ENCODE data around the gene AP2A2.

Gene AP2A2

GRCh38 chr11:976431-977160 lies 50.9 kb downstream of the AP2A2 start:
- no peak for DNase-seq

- DNase-seq: peak; percentile 22 to 52
These were observed 52.4 kb downstream of the AP2A2 start for GRCh38 chr11:977830-978720.

GRCh38 chr11:978781-979180 lies 53.1 kb downstream of the AP2A2 start:
- DNase-seq: no peak

- DNase-seq: no peak
These were observed 55.0 kb downstream of the AP2A2 start for GRCh38 chr11:980438-981357.

GRCh38 chr11:981764-982163 lies 56.1 kb downstream of the AP2A2 start:
- no peak for DNase-seq

- no peak for DNase-seq
These were observed 58.9 kb downstream of the AP2A2 start for GRCh38 chr11:984546-984945.

GRCh38 chr11:985406-985805 lies 59.7 kb downstream of the AP2A2 start:
- DNase-seq: no peak

- DNase-seq: no peak
These were observed 60.2 kb downstream of the AP2A2 start for GRCh38 chr11:985848-986247.

- DNase-seq: no peak
These were observed 60.7 kb downstream of the AP2A2 start for GRCh38 chr11:986270-986951.

- no peak for DNase-seq
These were observed 61.3 kb downstream of the AP2A2 start for GRCh38 chr11:986952-987305.

GRCh38 chr11:987671-988070 lies 62.0 kb downstream of the AP2A2 start:
- DNase-seq: no peak

- no peak for DNase-seq
These were observed 64.4 kb downstream of the AP2A2 start for GRCh38 chr11:990101-990500.

- no peak for DNase-seq
These were observed 65.4 kb downstream of the AP2A2 start for GRCh38 chr11:991034-991433.

GRCh38 chr11:991711-992307 lies 66.1 kb downstream of the AP2A2 start:
- no peak for DNase-seq

- DNase-seq: no peak
These were observed 66.9 kb downstream of the AP2A2 start for GRCh38 chr11:992577-992976.

- no peak for DNase-seq
These were observed 68.0 kb downstream of the AP2A2 start for GRCh38 chr11:993632-994167.

GRCh38 chr11:995044-995751 lies 69.5 kb downstream of the AP2A2 start:
- no peak for DNase-seq

GRCh38 chr11:995752-996420 lies 70.2 kb downstream of the AP2A2 start:
- no peak for DNase-seq

- DNase-seq: peak in 1 of 2 donors; percentile 43
These were observed 71.0 kb downstream of the AP2A2 start for GRCh38 chr11:996681-997080.

- no peak for DNase-seq
These were observed 72.2 kb downstream of the AP2A2 start for GRCh38 chr11:997907-998306.

- no peak for DNase-seq
These were observed 73.3 kb downstream of the AP2A2 start for GRCh38 chr11:999009-999408.

All from inflammatory macrophage treated with lipopolysaccharide for 1 hour (primary cell).